Gastrocnemius medialis (tissue), 4 donors: ENCODE results near the gene CYP4F11.

Experiments used
- CTCF ChIP-seq, 5 experiments: fragments of 450-650 bp in 3 of 5; fragments of 200-600 bp in 2 of 5; sonication (generic) in 2 of 5; IDR thresholded peaks in 4 of 5; conservative IDR thresholded peaks in 1 of 5; 1 replicate in 4 of 5; 2 replicates in 1 of 5; pipeline ENCODE4 v1.5.1; 2016 to 2019; ENCODE audit warnings: antibody characterized with exemption in 5 of 5, mild to moderate bottlenecking in 3 of 5, moderate library complexity in 3 of 5
- POLR2A ChIP-seq, 2 donors: fragments of 450-650 bp; IDR thresholded peaks; one replicate each; pipeline ENCODE4 v1.6.1; 2017; ENCODE audit warnings: antibody characterized with exemption in 2 of 2, mild to moderate bottlenecking in 2 of 2, moderate library complexity in 2 of 2

- TF ChIP-seq POLR2A (IDR thresholded peaks at IDR 0.05), result no peak
- no peak for TF ChIP-seq CTCF (IDR thresholded peaks at IDR 0.05 in 4 of 5, conservative IDR thresholded peaks at IDR 0.05 in 1 of 5)
Measured at GRCh38 chr19:15897026-15897737, 37.1 kb downstream of the CYP4F11 start.
